ENCODE measurements around the gene TCF4. TPM values are rescaled to one million over a fixed set of nuclear protein-coding genes. Genes with fewer than 3 reads are reported as not detected.

The TCF4 gene
- total RNA-seq, 1 experiment from 2014 or later, result 93.7 TPM

- Histone ChIP-seq H3K4me3 (ENCODE audit: low read depth, low read length) (no peak overlapping the region), H3K9me3 (no peaks in the 10 kb centered on the region), H3K4me1 (no peaks in the 10 kb centered on the region), H3K36me3 (ENCODE audit: control insufficient read depth, insufficient read depth, low read length) (no peaks in the 10 kb centered on the region), H3K27me3 (replicated peaks; ENCODE audit: control insufficient read depth, insufficient read depth, low read length) (no peaks in the 10 kb centered on the region)
- POLR2A ChIA-PET, result no interaction called here
- CTCF ChIA-PET, result no interaction called here
- no peaks in the 10 kb centered on the region for H3K36me3 Mint-ChIP-seq (ENCODE audit: insufficient read depth, unreplicated experiment)
- no peaks in the 10 kb centered on the region for H3K4me1 Mint-ChIP-seq (ENCODE audit: low read depth, unreplicated experiment)
- H3K4me3 Mint-ChIP-seq (ENCODE audit: unreplicated experiment), result no peak overlapping the region
- H3K27me3 Mint-ChIP-seq (ENCODE audit: insufficient read depth, unreplicated experiment), result no peaks in the 10 kb centered on the region
- intact Hi-C loops (cut with micrococcal nuclease; ENCODE audit: unreplicated experiment), result no loop called here
- DNase-seq, result no peak
- H3K27ac Mint-ChIP-seq (ENCODE audit: unreplicated experiment), result no peak overlapping the region
- BruUV-seq (replicated peaks), result no TSS peak
- TF ChIP-seq, protein P1, sequence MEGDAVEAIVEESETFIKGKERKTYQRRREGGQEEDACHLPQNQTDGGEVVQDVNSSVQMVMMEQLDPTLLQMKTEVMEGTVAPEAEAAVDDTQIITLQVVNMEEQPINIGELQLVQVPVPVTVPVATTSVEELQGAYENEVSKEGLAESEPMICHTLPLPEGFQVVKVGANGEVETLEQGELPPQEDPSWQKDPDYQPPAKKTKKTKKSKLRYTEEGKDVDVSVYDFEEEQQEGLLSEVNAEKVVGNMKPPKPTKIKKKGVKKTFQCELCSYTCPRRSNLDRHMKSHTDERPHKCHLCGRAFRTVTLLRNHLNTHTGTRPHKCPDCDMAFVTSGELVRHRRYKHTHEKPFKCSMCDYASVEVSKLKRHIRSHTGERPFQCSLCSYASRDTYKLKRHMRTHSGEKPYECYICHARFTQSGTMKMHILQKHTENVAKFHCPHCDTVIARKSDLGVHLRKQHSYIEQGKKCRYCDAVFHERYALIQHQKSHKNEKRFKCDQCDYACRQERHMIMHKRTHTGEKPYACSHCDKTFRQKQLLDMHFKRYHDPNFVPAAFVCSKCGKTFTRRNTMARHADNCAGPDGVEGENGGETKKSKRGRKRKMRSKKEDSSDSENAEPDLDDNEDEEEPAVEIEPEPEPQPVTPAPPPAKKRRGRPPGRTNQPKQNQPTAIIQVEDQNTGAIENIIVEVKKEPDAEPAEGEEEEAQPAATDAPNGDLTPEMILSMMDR (IDR thresholded peaks at IDR 0.05; ENCODE audit: insufficient read depth in 1 of 2, low read depth in 1 of 2, low read length in 1 of 2, severe bottlenecking in 1 of 2, unreplicated experiment in 1 of 2), result no peak
- H3K9me3 Mint-ChIP-seq (ENCODE audit: unreplicated experiment), result peaks cover 13% of the 10 kb centered on the region
These were observed 140.3 kb downstream of the TCF4 start for GRCh38 chr18:55447672-55448018.

DNA sequence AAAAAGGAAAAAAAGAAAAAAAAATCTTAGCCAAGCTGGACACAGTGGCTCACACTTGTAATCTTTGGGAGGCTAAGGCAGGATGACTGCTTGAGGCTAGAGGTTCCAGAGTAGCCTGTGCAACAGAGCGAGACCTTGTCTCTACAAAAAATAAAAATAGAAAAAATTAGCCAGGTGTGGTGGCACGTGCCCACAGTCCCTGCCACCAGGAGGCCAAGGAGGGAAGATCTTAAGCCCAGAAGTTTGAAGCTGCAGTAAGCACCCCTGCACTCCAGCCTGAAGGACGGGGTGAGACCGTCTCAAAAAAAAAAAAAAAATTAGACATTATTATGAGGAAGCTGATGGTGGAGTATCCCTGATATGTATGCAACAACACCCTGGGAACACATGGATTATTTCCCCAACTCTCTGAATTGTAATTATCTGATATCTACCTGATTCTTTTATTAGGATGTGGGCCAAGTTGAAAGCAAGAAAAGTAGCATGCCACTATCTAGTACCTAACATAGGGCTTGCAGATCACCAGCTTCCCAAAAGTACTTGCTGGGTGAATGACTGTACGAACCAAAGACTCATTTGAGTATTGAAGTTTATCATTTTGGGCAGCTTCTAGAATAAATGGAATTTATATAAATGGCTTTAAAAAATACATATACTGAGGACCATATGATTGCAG lies 140.9 kb downstream of the TCF4 start:
- Histone ChIP-seq H3K4me3 (ENCODE audit: low read depth, low read length) (no peak overlapping the region), H3K27me3 (replicated peaks; ENCODE audit: control insufficient read depth, insufficient read depth, low read length) (no peaks in the 10 kb centered on the region), H3K4me1 (no peaks in the 10 kb centered on the region), H3K36me3 (ENCODE audit: control insufficient read depth, insufficient read depth, low read length) (no peaks in the 10 kb centered on the region), H3K9me3 (no peaks in the 10 kb centered on the region)
- H3K4me1 Mint-ChIP-seq (ENCODE audit: low read depth, unreplicated experiment), result no peaks in the 10 kb centered on the region
- intact Hi-C loops (cut with micrococcal nuclease; ENCODE audit: unreplicated experiment), result no loop called here
- no peak for DNase-seq
- no TSS peak for BruUV-seq (replicated peaks)
- H3K4me3 Mint-ChIP-seq (ENCODE audit: unreplicated experiment), result no peak overlapping the region
- H3K27ac Mint-ChIP-seq (ENCODE audit: unreplicated experiment), result no peak overlapping the region
- ChIA-PET POLR2A (no interaction called here), CTCF (no interaction called here)
- H3K9me3 Mint-ChIP-seq (ENCODE audit: unreplicated experiment), result peaks cover 13% of the 10 kb centered on the region
- no peaks in the 10 kb centered on the region for H3K27me3 Mint-ChIP-seq (ENCODE audit: insufficient read depth, unreplicated experiment)
- TF ChIP-seq, protein P1 (IDR thresholded peaks at IDR 0.05; ENCODE audit: insufficient read depth in 1 of 2, low read depth in 1 of 2, low read length in 1 of 2, severe bottlenecking in 1 of 2, unreplicated experiment in 1 of 2), result no peak
- H3K36me3 Mint-ChIP-seq (ENCODE audit: insufficient read depth, unreplicated experiment), result no peaks in the 10 kb centered on the region

- ChIA-PET CTCF (no interaction called here), POLR2A (interaction anchor here (0.6 kb wide), 1 partner anchor 20 kb away, joined by 4 read pairs; no protein-coding TSS in a partner anchor)
- no peaks in the 10 kb centered on the region for H3K36me3 ChIP-seq (ENCODE audit: control insufficient read depth, insufficient read depth, low read length)
- no peaks in the 10 kb centered on the region for H3K36me3 Mint-ChIP-seq (ENCODE audit: insufficient read depth, unreplicated experiment)
- TF ChIP-seq, protein P1 (IDR thresholded peaks at IDR 0.05; ENCODE audit: insufficient read depth in 1 of 2, low read depth in 1 of 2, low read length in 1 of 2, severe bottlenecking in 1 of 2, unreplicated experiment in 1 of 2), result no peak
- H3K9me3 ChIP-seq, result no peaks in the 10 kb centered on the region
- H3K27me3 ChIP-seq (replicated peaks; ENCODE audit: control insufficient read depth, insufficient read depth, low read length), result no peaks in the 10 kb centered on the region
- H3K4me3 Mint-ChIP-seq (ENCODE audit: unreplicated experiment), result no peak overlapping the region
- no peaks in the 10 kb centered on the region for H3K4me1 ChIP-seq
- no peaks in the 10 kb centered on the region for H3K4me1 Mint-ChIP-seq (ENCODE audit: low read depth, unreplicated experiment)
- no TSS peak for BruUV-seq (replicated peaks)
- H3K27me3 Mint-ChIP-seq (ENCODE audit: insufficient read depth, unreplicated experiment), result no peaks in the 10 kb centered on the region
- no peak overlapping the region for H3K4me3 ChIP-seq (ENCODE audit: low read depth, low read length)
- H3K9me3 Mint-ChIP-seq (ENCODE audit: unreplicated experiment), result peaks cover 13% of the 10 kb centered on the region
- intact Hi-C loops (cut with micrococcal nuclease; ENCODE audit: unreplicated experiment), result no loop called here
- no peak for DNase-seq
- no peak overlapping the region for H3K27ac Mint-ChIP-seq (ENCODE audit: unreplicated experiment)
These were observed 143.5 kb downstream of the TCF4 start for GRCh38 chr18:55444536-55444935.

All from Caco-2 (cell line).